Loucy (cell line): ENCODE measurements around the gene NSD1.

Experiments used
- EZH2phosphoT487 ChIP-seq: fragments of 200-600 bp; IDR thresholded peaks from 2 replicates; pipeline ENCODE4 v1.6.1; 2018; ENCODE audit warnings: antibody characterized with exemption, mild to moderate bottlenecking, moderate library complexity, borderline replicate concordance
- TF ChIP-seq, protein P1 (sequence below): fragments of 200-600 bp; sonication (generic); conservative IDR thresholded peaks from 2 replicates; pipeline ENCODE4 v1.5.1; 2014; ENCODE audit warnings: mild to moderate bottlenecking, antibody characterized with exemption, low read length

DNA sequence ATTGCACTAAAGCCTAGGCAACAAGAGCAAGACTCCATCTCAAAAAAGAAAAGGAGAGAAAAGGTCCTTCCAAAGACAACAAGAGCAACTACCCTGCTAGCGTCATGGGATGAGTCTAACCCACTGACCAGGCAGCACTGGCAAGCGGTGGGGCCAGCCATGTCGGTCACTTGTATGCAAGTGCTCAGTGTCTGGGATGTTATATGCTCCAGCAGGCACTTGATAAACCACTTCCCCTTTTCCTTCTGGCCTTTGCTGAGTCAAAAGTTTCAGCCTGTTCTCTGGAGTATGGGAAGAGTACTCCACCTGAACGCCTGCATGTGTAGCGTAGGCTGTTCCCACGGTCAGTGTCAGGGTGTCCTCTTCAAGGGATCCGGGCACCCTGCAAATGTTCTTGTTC is 187.3 kb downstream of the NSD1 start:
- TF ChIP-seq, protein P1, sequence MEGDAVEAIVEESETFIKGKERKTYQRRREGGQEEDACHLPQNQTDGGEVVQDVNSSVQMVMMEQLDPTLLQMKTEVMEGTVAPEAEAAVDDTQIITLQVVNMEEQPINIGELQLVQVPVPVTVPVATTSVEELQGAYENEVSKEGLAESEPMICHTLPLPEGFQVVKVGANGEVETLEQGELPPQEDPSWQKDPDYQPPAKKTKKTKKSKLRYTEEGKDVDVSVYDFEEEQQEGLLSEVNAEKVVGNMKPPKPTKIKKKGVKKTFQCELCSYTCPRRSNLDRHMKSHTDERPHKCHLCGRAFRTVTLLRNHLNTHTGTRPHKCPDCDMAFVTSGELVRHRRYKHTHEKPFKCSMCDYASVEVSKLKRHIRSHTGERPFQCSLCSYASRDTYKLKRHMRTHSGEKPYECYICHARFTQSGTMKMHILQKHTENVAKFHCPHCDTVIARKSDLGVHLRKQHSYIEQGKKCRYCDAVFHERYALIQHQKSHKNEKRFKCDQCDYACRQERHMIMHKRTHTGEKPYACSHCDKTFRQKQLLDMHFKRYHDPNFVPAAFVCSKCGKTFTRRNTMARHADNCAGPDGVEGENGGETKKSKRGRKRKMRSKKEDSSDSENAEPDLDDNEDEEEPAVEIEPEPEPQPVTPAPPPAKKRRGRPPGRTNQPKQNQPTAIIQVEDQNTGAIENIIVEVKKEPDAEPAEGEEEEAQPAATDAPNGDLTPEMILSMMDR, result no peak
- TF ChIP-seq EZH2phosphoT487, result no peak
